GM10248 (cell line): ENCODE data around the gene RAB13.
"Not testable (repeated sequence)": the region's sequence is repeated elsewhere in the genome, so short reads cannot be mapped to it uniquely, and the experiment has no call there.

Experiments used
- CTCF ChIA-PET: fragments of 300-600 bp; sonication (Branson Sonifier 250); formaldehyde crosslinking; extraction: SDS; loops from one replicate; lab custom pipeline; 2021; ENCODE audit warnings: antibody characterized with exemption; lab: Yijun Ruan, JAX
- POLR2A ChIA-PET: fragments of 350-650 bp; sonication (Branson Sonifier 250); formaldehyde crosslinking; extraction: SDS; loops from one replicate; lab custom pipeline; 2020; ENCODE audit warnings: antibody characterized with exemption; lab: Yijun Ruan, JAX
- DNase-seq: peaks from one replicate; pipeline ENCODE4 v3.0.0; 2012; ENCODE audit errors: extremely low spot score
- CTCF ChIP-seq: IDR thresholded peaks from 2 replicates; pipeline ENCODE4 v1.5.1; 2012; ENCODE audit warnings: mild to moderate bottlenecking, low read depth; ENCODE audit errors: extremely low read depth, missing control alignments, control extremely low read depth

The RAB13 gene

GRCh38 chr1:154006136-154006535 is 20.0 kb upstream of the RAB13 start:
- TF ChIP-seq CTCF = no peak
- no peak for DNase-seq
- POLR2A ChIA-PET = no interaction called here
- CTCF ChIA-PET = no interaction called here

GRCh38 chr1:154000420-154000819 is 14.3 kb upstream of the RAB13 start:
- TF ChIP-seq CTCF = no peak
- DNase-seq = no peak
- POLR2A ChIA-PET = interaction anchor here (1.5 kb wide), 1 partner anchor 10 kb away, joined by 5 read pairs; the partner anchor contains the start of gene RPS27
- CTCF ChIA-PET = interaction anchor here (1.4 kb wide), 1 partner anchor 8 kb away, joined by 4 read pairs; no protein-coding TSS in a partner anchor

GRCh38 chr1:153996882-153997281 is 10.7 kb upstream of the RAB13 start:
- DNase-seq = not testable (repeated sequence)
- POLR2A ChIA-PET = interaction anchor here (0.6 to 0.7 kb wide), 3 partner anchors 115 to 399 kb away, joined by 3 to 5 read pairs (median 5); no protein-coding TSS in a partner anchor
- CTCF ChIA-PET = interaction anchor here (0.7 kb wide), 1 partner anchor 224 kb away, joined by 3 read pairs; no protein-coding TSS in a partner anchor

GRCh38 chr1:153995640-153996039 is 9.5 kb upstream of the RAB13 start:
- ChIA-PET CTCF (interaction anchor here (1.0 to 1.8 kb wide), 3 partner anchors 9 to 317 kb away, joined by 3 to 8 read pairs (median 3); partner anchors contain the start of genes NPR1 and RAB13), POLR2A (no interaction called here)
- DNase-seq = no peak
- no peak for TF ChIP-seq CTCF

GRCh38 chr1:153995202-153995601 is 9.1 kb upstream of the RAB13 start:
- ChIA-PET CTCF (interaction anchor here (1.0 to 1.8 kb wide), 3 partner anchors 9 to 316 kb away, joined by 3 to 8 read pairs (median 3); partner anchors contain the start of genes NPR1 and RAB13), POLR2A (interaction anchor here (0.7 kb wide), 1 partner anchor 204 kb away, joined by 5 read pairs; no protein-coding TSS in a partner anchor)
- no peak for DNase-seq
- TF ChIP-seq CTCF = no peak

- no peak for DNase-seq
- ChIA-PET POLR2A (interaction anchor here (0.7 to 2.3 kb wide), 6 partner anchors 21 to 342 kb away, joined by 3 to 25 read pairs (median 4); partner anchors contain the start of genes CREB3L4 and CRTC2), CTCF (interaction anchor here (1.3 to 2.4 kb wide), 3 partner anchors 9 to 45 kb away, joined by 3 to 9 read pairs (median 4); partner anchors contain the start of genes DENND4B and JTB)
- TF ChIP-seq CTCF = no peak
Measured at GRCh38 chr1:153991806-153992205, 5.7 kb upstream of the RAB13 start.

GRCh38 chr1:153991151-153991630 is 5.1 kb upstream of the RAB13 start:
- POLR2A ChIA-PET = interaction anchor here (0.7 to 2.3 kb wide), 10 partner anchors 14 to 456 kb away, joined by 3 to 25 read pairs (median 5); partner anchors contain the start of genes CREB3L4, CRTC2, JTB and S100A6
- CTCF ChIA-PET = interaction anchor here (1.3 to 2.4 kb wide), 2 partner anchors 13 to 44 kb away, joined by 3 to 9 read pairs; partner anchors contain the start of genes DENND4B and JTB
- no peak for DNase-seq
- no peak for TF ChIP-seq CTCF
